GM19395 (cell line): ENCODE data around the gene HMGCL.
A peak's percentile ranks its signal among the peaks of the same experiment; 100 is the strongest.

Experiments used
- ATAC-seq: cut with Tn5 transposase; IDR thresholded peaks from one replicate; pipeline ENCODE4 v1.9.1; 2021; ENCODE audit warnings: mild to moderate bottlenecking, moderate library complexity; ENCODE audit not compliant: unreplicated experiment

The HMGCL gene

GRCh38 chr1:23779826-23780371 is 45.3 kb downstream of the HMGCL start:
- ATAC-seq: no peak

DNA sequence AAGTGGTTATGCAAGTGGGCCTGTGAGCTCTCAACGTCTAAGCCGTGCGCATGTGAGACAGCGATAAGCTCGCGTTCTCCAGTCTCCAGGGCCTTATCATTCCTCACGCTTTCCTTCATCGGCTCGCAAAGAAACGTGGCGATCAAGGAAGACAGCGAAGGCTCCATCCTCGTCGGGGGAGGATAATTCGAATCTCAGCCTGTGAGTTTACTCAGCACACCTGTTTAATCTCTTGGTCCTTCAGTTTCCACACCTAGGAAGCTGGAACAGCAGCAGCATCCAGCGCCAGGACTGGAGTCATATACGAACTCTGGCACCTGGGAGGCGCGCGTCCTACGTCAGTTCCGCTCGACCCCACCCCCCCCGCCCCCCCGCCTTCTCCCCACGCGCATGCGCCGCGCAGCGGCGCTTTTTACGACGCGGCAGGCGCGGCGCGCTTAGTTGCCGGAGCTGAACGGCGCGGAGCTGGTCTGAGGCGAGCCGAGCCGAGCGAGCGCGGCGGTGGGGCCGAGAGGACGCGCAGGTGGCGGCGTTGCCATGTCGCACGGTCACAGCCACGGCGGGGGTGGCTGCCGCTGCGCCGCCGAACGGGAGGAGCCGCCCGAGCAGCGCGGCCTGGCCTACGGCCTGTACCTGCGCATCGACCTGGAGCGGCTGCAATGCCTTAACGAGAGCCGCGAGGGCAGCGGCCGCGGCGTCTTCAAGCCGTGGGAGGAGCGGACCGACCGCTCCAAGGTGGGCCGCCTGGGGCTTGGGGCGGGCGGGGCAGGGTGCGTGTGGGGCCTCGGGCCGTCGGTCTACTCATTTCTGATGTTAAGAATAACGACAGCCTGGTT is 47.0 kb downstream of the HMGCL start, which contains the start of gene PITHD1:
Gene PITHD1, plus strand, starts transcription at position 440 of the 836 bp plus-strand sequence. Its CDS starts 98 bp downstream, at position 538.
- peak; percentile 68 for ATAC-seq

DNA sequence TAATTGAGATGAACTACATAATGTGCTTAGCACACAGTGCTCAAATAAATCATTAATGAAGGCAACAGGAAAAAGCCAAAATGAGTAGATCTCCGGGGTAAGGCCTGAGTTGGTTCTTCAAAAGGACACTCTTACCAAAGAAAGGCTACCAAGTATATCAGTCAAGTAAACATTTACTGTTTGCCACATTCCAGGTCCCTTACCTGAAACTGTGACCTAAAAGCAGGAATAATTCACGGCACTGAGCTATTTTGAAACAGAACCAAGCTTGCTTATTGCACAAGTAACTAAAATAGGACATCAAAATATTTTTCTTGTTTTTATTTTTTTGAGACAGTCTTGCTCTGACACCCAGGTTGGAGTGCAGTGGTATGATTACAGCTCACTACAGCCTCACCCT is 49.0 kb downstream of the HMGCL start:
- no peak for ATAC-seq

DNA sequence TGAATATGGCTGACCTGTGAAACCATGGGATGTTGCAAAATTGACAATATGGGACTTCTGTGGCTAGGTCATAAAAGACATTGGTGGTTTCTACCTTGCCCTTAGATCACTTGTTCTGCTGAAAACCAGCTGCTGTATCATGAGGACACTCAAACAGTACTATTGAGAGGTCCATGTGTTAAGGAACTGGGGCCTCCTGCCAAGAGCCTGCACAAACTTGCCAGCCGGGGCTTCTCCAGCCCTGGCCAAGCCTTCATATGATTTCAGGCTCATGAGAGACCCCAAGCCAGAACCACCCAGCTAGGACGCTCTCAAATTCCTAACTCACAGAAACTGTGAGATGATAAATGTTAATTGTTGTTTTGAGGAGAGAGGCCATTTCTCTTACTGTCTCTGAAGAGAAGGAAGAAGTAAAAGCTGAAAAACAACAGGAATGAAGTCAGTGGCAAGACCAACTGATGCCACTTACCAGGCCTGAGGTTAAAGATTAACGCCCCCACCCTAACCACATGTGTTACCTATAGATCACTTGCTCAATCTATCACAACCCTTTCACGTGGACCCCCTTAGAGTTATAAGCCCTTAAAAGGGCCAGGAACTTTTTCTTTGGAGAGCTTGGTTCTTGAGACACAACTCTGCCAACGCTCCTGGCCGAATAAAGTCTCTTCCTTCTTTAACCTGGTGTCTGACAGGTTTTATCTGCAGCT is 50.9 kb downstream of the HMGCL start:
- no peak for ATAC-seq

DNA sequence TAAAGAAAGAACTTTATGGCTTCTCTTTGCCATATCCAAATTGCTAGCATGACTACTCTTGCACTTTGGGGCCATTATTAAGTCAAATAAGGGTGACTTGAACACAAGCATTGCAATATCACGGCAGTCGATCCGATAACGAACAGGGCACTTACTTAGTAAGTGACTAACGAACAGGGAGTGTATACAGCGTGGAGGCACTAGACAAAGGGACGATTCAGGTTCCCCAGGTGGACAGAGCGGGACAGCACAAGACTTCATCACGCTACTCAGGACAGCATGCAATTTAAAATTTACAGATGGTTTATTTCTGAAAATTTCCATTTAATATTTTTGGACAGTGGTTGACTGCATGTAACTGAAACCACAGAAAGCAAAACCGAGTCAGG is 52.4 kb downstream of the HMGCL start:
- no peak for ATAC-seq

GRCh38 chr1:23772049-23772853 is 53.0 kb downstream of the HMGCL start:
- no peak for ATAC-seq

DNA sequence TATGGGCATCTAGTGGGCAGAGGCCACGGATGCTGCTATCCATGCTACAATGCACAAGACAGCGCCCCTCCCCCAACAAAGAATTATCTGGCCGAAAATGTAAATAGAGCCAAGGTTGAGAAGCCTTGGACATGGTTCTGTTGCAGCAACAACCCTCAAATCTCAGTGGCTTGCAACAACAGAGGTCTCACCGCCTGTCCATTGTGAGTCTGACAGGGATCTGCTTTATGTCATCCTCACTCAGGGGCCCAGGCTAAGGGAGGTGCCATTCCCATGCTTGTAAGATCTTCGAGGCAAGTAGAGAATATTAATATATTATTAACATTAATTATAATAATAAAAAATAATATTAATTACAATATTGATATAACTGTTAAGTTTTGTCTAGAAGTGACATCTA is 56.5 kb downstream of the HMGCL start:
- ATAC-seq: no peak

GRCh38 chr1:23763041-23763577 is 62.1 kb downstream of the HMGCL start:
- ATAC-seq: no peak

- ATAC-seq: no peak
These were observed 66.0 kb downstream of the HMGCL start for GRCh38 chr1:23759277-23759676.

- ATAC-seq: no peak
These were observed 67.4 kb downstream of the HMGCL start for GRCh38 chr1:23757812-23758211.

DNA sequence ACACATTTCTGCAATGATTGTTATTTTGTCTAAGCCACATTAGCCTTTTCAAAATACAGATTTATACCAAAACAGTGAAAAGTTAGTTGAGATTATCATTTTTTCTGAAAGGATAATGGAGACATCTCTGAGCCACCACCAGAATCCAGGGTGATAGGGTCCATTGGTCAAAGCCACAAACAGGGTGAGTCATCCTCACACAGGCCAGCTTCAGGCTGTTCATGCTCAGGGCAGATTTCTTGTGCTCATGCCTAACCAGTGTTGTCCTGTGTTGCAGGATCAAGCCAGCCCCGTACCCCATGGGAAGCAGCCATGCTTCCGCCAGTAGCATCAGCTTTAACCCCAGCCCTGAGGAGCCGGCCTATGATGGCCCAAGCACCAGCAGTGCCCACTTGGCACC is 68.6 kb downstream of the HMGCL start:
- no peak for ATAC-seq

DNA sequence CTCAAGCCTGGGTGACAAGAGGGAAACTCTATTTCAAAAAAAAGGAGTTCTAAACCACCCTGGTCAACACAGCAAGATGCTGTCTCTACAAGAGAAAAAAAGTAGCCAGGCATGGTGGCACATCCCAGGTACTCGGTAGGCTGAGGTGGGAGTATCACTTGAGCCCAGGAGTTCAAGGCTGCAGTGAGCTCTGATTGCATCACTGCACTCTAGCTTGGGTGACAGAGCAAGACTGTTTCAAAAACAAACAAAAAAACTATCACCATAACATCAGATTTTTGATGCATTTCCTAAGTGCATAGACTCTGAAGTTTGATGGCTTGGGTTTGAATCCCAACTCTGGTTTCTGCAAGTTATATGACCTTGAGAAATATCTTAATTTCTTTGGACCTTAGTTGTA is 72.3 kb downstream of the HMGCL start:
- ATAC-seq: no peak
